ENCODE results near the gene UNC79. TPM values are rescaled to one million over a fixed set of nuclear protein-coding genes. Genes with fewer than 3 reads are reported as not detected.

UNC79 gene
- total RNA-seq, 4 donors from 2014 or later: 0.06 to 0.24 (median 0.19) TPM; not detected in 1

DNA sequence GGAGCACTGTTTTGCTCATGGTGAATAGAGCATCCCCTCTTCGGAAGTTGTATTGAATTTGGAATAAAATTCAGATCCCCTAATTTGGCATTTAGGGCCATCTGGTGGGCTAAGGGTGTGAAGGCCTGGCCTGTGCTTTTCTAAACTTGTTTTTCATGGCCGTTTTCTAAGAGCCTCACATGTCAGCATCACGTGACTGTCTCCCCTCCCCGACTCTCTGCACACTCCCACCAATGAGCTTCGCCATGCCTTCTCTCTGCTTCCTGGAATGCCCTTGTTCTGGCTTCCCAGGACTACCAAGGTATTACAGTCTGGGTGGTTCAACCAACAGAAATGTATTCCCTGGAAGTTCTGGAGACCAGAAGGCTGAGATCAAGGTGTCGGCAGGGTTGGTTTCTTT, 272.2 kb downstream of the UNC79 start:
- TF ChIP-seq, protein P1, sequence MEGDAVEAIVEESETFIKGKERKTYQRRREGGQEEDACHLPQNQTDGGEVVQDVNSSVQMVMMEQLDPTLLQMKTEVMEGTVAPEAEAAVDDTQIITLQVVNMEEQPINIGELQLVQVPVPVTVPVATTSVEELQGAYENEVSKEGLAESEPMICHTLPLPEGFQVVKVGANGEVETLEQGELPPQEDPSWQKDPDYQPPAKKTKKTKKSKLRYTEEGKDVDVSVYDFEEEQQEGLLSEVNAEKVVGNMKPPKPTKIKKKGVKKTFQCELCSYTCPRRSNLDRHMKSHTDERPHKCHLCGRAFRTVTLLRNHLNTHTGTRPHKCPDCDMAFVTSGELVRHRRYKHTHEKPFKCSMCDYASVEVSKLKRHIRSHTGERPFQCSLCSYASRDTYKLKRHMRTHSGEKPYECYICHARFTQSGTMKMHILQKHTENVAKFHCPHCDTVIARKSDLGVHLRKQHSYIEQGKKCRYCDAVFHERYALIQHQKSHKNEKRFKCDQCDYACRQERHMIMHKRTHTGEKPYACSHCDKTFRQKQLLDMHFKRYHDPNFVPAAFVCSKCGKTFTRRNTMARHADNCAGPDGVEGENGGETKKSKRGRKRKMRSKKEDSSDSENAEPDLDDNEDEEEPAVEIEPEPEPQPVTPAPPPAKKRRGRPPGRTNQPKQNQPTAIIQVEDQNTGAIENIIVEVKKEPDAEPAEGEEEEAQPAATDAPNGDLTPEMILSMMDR (IDR thresholded peaks at IDR 0.05): no peak
- ATAC-seq (ENCODE audit: low FRiP score) (no peak), DNase-seq (ENCODE audit: low spot score) (no peak)

DNA sequence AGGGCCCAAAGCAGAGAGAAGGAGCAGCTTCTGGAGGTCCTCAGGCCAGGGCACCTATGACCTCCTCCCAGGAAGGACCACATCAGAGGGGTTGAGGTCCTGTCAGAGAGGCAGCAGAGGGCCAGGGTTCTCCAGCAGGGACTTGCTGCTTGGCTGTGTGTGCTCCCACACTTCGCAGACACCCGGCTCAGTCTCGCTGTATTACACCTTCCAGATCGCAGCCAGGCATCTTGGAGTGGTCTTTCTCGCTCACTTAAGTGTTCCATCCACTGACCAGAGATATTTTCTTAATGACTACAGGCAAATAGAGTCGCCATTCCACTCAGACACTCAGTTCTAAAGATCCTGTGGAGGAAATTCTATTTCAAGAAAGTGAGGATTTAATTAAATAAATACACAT, 273.2 kb downstream of the UNC79 start:
- TF ChIP-seq, protein P1 (IDR thresholded peaks at IDR 0.05): no peak
- DNase-seq (ENCODE audit: low spot score): no peak
- ATAC-seq (ENCODE audit: low FRiP score): no peak

DNA sequence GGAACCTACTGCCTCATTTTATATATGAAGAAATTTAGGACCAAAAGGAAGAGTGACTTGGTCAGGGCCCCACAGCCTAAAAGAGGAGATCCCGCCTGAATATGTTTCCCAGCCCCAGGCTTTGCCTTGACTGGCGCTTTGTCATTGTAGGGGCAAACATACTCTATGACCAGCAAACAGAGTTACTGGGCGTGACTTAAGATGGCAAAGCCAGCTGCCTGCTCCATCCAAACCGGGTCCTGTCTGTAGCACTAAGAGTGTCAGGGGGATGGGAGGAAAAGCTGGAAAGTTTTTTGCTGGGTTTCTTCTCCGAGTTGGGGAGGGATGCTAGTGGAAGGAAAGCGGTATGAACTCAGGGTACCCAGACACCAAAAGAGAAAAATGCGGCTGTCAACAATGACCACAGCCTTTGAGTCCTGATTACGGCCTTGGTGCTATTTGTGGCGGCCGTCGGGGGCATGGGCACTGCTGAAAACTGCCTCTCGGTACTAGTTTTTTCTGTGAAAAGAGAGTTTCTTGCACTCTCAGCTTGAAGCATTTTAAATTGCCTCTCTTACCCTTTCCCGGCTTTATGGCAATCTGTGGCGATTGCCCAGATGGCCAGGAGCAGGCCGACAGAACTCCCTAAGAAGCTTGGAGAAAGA, 274.9 kb downstream of the UNC79 start:
- TF ChIP-seq, protein P1 (IDR thresholded peaks at IDR 0.05): no peak
- DNase-seq (ENCODE audit: low spot score): no peak
- ATAC-seq (ENCODE audit: low FRiP score): no peak

DNA sequence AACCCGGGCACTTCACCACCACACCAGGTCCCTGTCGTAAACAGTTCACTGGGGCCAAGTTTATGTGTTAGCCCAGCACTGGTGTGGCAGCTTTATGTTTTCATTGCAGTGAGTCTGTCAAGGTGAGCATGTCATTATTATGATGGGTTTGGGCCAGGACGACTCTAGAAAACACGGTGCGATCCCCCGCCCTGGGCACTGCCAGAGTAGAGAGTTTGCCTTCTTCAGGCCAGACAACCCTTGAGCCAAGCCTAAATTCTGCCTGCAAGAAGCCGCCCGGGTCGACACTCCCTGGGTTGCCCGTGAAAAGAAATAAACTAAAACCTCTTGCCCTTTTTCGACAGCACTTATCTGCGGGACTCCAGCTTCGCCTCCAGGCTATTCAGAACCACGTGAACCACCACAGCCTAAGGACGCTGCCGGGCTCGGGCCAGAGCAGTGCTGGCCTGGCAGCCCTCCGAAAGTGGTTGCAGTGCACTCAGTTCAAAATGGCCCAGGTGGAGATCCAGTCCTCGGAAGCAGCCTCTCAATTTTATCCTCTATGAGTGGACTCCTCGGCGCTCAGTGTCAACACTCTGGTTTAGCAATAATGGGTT, 275.7 kb downstream of the UNC79 start:
- TF ChIP-seq, protein P1 (IDR thresholded peaks at IDR 0.05): no peak
- ATAC-seq (ENCODE audit: low FRiP score): no peak
- DNase-seq (ENCODE audit: low spot score): no peak

DNA sequence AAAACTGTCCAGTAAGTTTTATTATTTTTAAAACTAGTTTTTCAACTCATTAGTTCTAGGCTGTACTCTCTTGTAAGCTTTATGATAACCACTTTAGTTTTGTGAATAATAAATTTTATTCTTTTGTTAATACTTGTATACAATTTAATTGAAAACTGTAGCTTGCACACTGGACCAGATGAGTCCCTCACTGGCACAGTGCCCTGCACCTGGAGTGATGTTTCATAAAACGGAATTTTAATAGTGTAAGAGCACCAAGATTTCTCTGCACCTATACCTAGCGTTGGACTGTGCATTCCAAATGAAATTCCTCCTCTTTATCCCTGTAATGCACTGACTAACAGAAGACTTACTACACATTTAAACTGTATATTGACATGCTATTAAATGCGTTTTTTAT, 276.7 kb downstream of the UNC79 start:
- TF ChIP-seq, protein P1 (IDR thresholded peaks at IDR 0.05): no peak

DNA sequence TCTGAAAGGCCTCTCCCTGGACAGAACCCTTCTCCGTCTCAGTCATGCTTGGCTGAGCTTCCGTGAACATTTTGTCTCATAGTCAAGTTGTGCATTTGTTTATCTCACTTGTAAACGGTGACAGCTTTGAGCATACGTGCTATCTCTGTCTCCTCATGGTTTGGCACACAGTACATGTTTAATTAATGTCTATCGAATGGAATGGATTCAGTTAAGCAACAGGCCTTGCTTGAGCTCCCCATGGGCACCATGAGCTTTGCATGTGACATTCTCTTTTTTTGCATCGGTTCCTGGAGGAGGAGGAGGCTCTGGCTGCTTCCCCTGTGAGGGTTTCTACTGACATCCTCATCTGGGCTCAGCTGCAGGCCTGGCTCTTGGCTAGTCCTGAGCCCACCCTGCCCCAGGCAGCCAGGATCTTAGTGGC, 277.6 kb downstream of the UNC79 start:
- TF ChIP-seq, protein P1 (IDR thresholded peaks at IDR 0.05): no peak
- DNase-seq (ENCODE audit: low spot score) (no peak), ATAC-seq (ENCODE audit: low FRiP score) (no peak)

More for the DNA sequence above, 276.7 kb downstream of the UNC79 start:
- no peak for ATAC-seq (ENCODE audit: low FRiP score)
- no peak for DNase-seq (ENCODE audit: low spot score)

DNA sequence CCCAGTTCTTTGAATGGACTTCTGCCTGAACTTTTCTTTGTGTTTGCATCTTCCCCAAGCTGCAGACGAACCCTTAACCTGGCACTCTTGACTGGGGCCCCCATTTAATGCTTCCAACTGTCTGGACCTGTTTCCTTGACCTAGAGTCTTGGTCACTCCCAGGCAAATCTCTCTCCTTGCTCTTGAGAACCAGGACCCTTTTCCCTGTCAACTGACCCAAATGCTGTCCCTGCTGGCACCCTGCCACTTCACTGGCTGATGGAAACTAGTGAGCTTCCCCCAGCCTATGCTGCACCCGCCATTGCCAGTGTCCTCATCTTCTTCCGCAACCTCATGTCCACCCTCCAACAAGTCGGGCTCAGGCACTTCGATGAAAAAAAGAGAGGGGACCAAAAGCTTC, 278.1 kb downstream of the UNC79 start:
- DNase-seq (ENCODE audit: low spot score) (no peak), ATAC-seq (ENCODE audit: low FRiP score) (no peak)
- TF ChIP-seq, protein P1 (IDR thresholded peaks at IDR 0.05): no peak

Measured in omental fat pad (tissue), 4 donors.